Measurements from ENCODE around the gene GRAMD2B.

DNA sequence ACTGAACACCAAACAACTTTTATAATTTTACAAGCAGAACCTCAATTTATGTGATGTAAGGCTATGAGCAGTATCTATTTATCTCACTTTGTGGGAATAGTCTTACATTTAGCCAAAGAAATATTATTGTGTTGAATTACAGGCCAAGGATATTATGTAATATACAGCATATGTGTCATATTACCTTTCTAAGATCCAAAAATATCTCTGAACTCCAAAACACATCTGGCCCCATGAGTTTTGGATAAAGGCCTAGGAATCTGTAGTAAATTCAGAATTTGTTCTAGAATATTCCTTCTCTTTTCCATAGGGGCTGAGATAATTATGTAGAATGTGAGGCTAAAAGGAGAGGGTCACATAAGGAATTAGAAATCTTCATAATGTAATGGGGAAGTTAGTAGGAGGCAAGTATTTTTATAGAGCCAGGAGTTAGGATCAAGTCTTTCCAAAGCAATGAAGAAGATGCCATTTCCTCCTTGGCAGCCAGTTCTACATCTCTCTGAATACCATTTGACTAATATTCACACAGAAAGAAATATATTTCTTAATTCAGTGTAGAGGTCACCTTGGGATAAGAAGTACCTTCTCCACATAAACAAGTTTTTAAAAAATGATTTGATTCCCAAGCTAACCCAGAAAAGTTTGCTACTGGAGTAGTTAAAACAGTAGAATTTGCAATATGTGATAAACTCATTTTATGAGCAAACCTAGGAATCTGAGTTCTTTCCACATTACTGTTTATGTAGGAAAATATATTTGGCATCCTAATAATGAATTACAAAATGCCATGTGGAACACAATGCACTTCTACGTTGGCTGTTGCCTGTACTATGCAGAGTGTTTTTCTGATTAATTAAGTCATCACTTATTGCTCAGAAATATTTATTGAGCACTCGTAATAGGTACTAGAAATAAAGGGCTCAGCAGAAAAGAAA, 20.3 kb upstream of the GRAMD2B start:
- TF ChIP-seq POLR2A (IDR thresholded peaks at IDR 0.05), result no peak
- TF ChIP-seq, protein P1, sequence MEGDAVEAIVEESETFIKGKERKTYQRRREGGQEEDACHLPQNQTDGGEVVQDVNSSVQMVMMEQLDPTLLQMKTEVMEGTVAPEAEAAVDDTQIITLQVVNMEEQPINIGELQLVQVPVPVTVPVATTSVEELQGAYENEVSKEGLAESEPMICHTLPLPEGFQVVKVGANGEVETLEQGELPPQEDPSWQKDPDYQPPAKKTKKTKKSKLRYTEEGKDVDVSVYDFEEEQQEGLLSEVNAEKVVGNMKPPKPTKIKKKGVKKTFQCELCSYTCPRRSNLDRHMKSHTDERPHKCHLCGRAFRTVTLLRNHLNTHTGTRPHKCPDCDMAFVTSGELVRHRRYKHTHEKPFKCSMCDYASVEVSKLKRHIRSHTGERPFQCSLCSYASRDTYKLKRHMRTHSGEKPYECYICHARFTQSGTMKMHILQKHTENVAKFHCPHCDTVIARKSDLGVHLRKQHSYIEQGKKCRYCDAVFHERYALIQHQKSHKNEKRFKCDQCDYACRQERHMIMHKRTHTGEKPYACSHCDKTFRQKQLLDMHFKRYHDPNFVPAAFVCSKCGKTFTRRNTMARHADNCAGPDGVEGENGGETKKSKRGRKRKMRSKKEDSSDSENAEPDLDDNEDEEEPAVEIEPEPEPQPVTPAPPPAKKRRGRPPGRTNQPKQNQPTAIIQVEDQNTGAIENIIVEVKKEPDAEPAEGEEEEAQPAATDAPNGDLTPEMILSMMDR (IDR thresholded peaks at IDR 0.05), result no peak

Measured in upper lobe of left lung (tissue), 4 donors.